Measurements from ENCODE around the gene GRWD1. TPM values are rescaled to one million over a fixed set of nuclear protein-coding genes. Genes with fewer than 3 reads are reported as not detected.

GRWD1 gene
- total RNA-seq, 1 experiment from 2014 or later, result 64.8 TPM

- H3K4me3 ChIP-seq (replicated peaks in 1 of 2; ENCODE audit: low read depth in 1 of 2, low read length in 2 of 2), result no peak overlapping the region
Measured at GRCh38 chr19:48413879-48414587, 31.8 kb upstream of the GRWD1 start.

More at GRCh38 chr19:48413879-48414587, 31.8 kb upstream of the GRWD1 start:
- RAD21 ChIA-PET (ENCODE audit: low non-redundant PET in 1 of 2, low total read pairs in 2 of 2, uncharacterized antibody in 2 of 2, unreplicated experiment in 2 of 2), result no interaction called here
- peaks cover 10 to 30% of the 10 kb centered on the region in 2 experiments for H3K4me1 ChIP-seq (ENCODE audit: control insufficient read depth in 1 of 2, insufficient read depth in 2 of 2, low read length in 2 of 2)
- intact Hi-C loops (cut with micrococcal nuclease), result loop anchor here (2.0 kb wide), 1 partner anchor 13 kb away; no protein-coding TSS in a partner anchor
- no peaks in the 10 kb centered on the region for H4K20me1 ChIP-seq (ENCODE audit: insufficient read depth)
- H3K9ac ChIP-seq (ENCODE audit: low read length), result no peak overlapping the region
- peak overlapping the region; percentile 34 for H3K4me2 ChIP-seq (ENCODE audit: low read length)
- peak overlapping the region; percentile 27 for H3K27ac ChIP-seq (ENCODE audit: low read depth, low read length)
- CTCF ChIA-PET, result interaction anchor here (0.7 kb wide), 1 partner anchor 50 kb away, joined by 3 read pairs; the partner anchor contains the start of genes SYNGR4 and TMEM143
- no peaks in the 10 kb centered on the region for H3K9me3 ChIP-seq (ENCODE audit: control insufficient read depth in 1 of 2, insufficient read depth in 1 of 2, low read depth in 1 of 2, low read length in 2 of 2)
- H3K27me3 ChIP-seq (ENCODE audit: insufficient read depth, low read length), result no peaks in the 10 kb centered on the region
- no peak overlapping the region for H2AFZ ChIP-seq (ENCODE audit: low read depth, low read length, poor library complexity, severe bottlenecking)
- DNase-seq (ENCODE audit: low read depth, low spot score) (no peak), ATAC-seq (peak; percentile 36)
- H3K9me2 ChIP-seq (ENCODE audit: insufficient read depth), result no peaks in the 10 kb centered on the region
- TF ChIP-seq EGR1 (IDR thresholded peaks at IDR 0.05; ENCODE audit: low read depth), result 0 out of 2 replicates have a peak, but pooled peaks have one; percentile 46
- no peak for TF ChIP-seq CEBPB (IDR thresholded peaks at IDR 0.05; ENCODE audit: low read depth)
- TF ChIP-seq, protein P1, sequence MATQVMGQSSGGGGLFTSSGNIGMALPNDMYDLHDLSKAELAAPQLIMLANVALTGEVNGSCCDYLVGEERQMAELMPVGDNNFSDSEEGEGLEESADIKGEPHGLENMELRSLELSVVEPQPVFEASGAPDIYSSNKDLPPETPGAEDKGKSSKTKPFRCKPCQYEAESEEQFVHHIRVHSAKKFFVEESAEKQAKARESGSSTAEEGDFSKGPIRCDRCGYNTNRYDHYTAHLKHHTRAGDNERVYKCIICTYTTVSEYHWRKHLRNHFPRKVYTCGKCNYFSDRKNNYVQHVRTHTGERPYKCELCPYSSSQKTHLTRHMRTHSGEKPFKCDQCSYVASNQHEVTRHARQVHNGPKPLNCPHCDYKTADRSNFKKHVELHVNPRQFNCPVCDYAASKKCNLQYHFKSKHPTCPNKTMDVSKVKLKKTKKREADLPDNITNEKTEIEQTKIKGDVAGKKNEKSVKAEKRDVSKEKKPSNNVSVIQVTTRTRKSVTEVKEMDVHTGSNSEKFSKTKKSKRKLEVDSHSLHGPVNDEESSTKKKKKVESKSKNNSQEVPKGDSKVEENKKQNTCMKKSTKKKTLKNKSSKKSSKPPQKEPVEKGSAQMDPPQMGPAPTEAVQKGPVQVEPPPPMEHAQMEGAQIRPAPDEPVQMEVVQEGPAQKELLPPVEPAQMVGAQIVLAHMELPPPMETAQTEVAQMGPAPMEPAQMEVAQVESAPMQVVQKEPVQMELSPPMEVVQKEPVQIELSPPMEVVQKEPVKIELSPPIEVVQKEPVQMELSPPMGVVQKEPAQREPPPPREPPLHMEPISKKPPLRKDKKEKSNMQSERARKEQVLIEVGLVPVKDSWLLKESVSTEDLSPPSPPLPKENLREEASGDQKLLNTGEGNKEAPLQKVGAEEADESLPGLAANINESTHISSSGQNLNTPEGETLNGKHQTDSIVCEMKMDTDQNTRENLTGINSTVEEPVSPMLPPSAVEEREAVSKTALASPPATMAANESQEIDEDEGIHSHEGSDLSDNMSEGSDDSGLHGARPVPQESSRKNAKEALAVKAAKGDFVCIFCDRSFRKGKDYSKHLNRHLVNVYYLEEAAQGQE (IDR thresholded peaks at IDR 0.05; ENCODE audit: low read depth), result no peak
- no TSS peak for BruUV-seq (replicated peaks)
- H3K79me2 ChIP-seq (ENCODE audit: insufficient read depth, low read length), result peaks cover 8% of the 10 kb centered on the region
- H3K36me3 ChIP-seq (ENCODE audit: control insufficient read depth in 1 of 2, insufficient read depth in 2 of 2, low read length in 2 of 2), result peaks cover 10 to 15% of the 10 kb centered on the region in 2 experiments
- POLR2A ChIA-PET, result interaction anchor here (1.8 to 2.2 kb wide), 2 partner anchors 14 to 16 kb away, joined by 4 to 8 read pairs; no protein-coding TSS in a partner anchor
